Keratinocyte (primary cell): ENCODE measurements around the gene HS3ST3B1. TPM values are rescaled to one million over a fixed set of nuclear protein-coding genes. Genes with fewer than 3 reads are reported as not detected.

ENCODE experiments used
- DNase-seq: peaks from one replicate; pipeline ENCODE4 v3.0.0-alpha.2; 2011; ENCODE audit warnings: low read depth, missing footprints, low spot score
- FAIRE-seq: peaks from 2 replicates; lab custom pipeline; 2011; peaks lifted over from hg19 to GRCh38; lab: Jason Lieb, UNC
- H2AFZ ChIP-seq: 2 replicates; pipeline ENCODE4 v1.6.0; 2012; ENCODE audit warnings: low read length, control low read depth, inconsistent platforms; ENCODE audit not compliant: control insufficient read depth
- H3K27ac ChIP-seq: 2 replicates; pipeline ENCODE4 v1.5.1; 2011; ENCODE audit warnings: low read length; ENCODE audit not compliant: control insufficient read depth, insufficient read depth
- H3K27me3 ChIP-seq: 3 replicates; pipeline ENCODE4 v1.6.0; 2011; ENCODE audit warnings: low read length; ENCODE audit not compliant: control insufficient read depth, insufficient read depth; ENCODE audit errors: extremely low read depth
- H3K36me3 ChIP-seq, 2 experiments: 2 replicates in 1 of 2; 3 replicates in 1 of 2; pipeline ENCODE4 v1.5.1; 2011; ENCODE audit warnings: low read length in 2 of 2, mild to moderate bottlenecking in 1 of 2; ENCODE audit not compliant: control insufficient read depth in 2 of 2, insufficient read depth in 2 of 2; ENCODE audit errors: extremely low read depth in 1 of 2
- H3K4me1 ChIP-seq: 3 replicates; pipeline ENCODE4 v1.5.1; 2011; ENCODE audit warnings: low read length; ENCODE audit not compliant: control insufficient read depth, insufficient read depth; ENCODE audit errors: extremely low read depth
- H3K4me2 ChIP-seq: 3 replicates; pipeline ENCODE4 v1.6.0; 2011; ENCODE audit warnings: low read depth, low read length; ENCODE audit not compliant: control insufficient read depth, insufficient read depth; ENCODE audit errors: extremely low read depth
- H3K4me3 ChIP-seq, 3 experiments: fragments of 200-600 bp in 1 of 3; sonication (generic) in 1 of 3; 2 replicates in 2 of 3; 3 replicates in 1 of 3; pipeline ENCODE4 v1.5.1; 2011 to 2016; ENCODE audit warnings: low read length in 3 of 3, mild to moderate bottlenecking in 3 of 3, control low read depth in 2 of 3, inconsistent platforms in 1 of 3, low read depth in 1 of 3, mixed read lengths in 1 of 3, mixed run types in 1 of 3, moderate library complexity in 1 of 3; ENCODE audit not compliant: control insufficient read depth in 2 of 3, insufficient read depth in 2 of 3; ENCODE audit errors: extremely low read depth in 1 of 3
- H3K79me2 ChIP-seq: 2 replicates; pipeline ENCODE4 v1.6.0; 2012; ENCODE audit warnings: low read length; ENCODE audit not compliant: control insufficient read depth, insufficient read depth
- H3K9ac ChIP-seq: 3 replicates; pipeline ENCODE4 v1.6.0; 2011; ENCODE audit warnings: low read length; ENCODE audit not compliant: control insufficient read depth, insufficient read depth; ENCODE audit errors: extremely low read depth
- H3K9me1 ChIP-seq: 3 replicates; pipeline ENCODE4 v1.6.0; 2011; ENCODE audit warnings: low read length; ENCODE audit not compliant: control insufficient read depth, insufficient read depth; ENCODE audit errors: extremely low read depth
- H3K9me3 ChIP-seq: 2 replicates; pipeline ENCODE4 v1.5.1; 2012; ENCODE audit warnings: low read depth, low read length; ENCODE audit not compliant: control insufficient read depth
- H4K20me1 ChIP-seq: 3 replicates; pipeline ENCODE4 v1.6.0; 2011; ENCODE audit warnings: low read length; ENCODE audit not compliant: control insufficient read depth, insufficient read depth; ENCODE audit errors: extremely low read depth
- EZH2 ChIP-seq: IDR thresholded peaks from one replicate; pipeline ENCODE4 v1.6.1; 2012; ENCODE audit warnings: inconsistent platforms, mild to moderate bottlenecking, low read length, moderate library complexity
- dilution Hi-C: fragments of 300-500 bp; cut with MboI; formaldehyde crosslinking; loops from one replicate; pipeline ENCODE4 v1.7.0; 2020; ENCODE audit warnings: low sequenced_read_pairs; ENCODE audit not compliant: extremely low pct_ligation_motif_present
- polyA plus RNA-seq, 5 experiments: library from polyadenylated mRNA; depleted of rRNA in 3 of 5; stranded (reverse) in 3 of 5; stranded (forward) in 1 of 5; unstranded in 1 of 5; fragments of >200 nt; gene quantifications; 1 replicate in 1 of 5; 2 replicates in 3 of 5; 3 replicates in 1 of 5; pipeline versions ENCODE4 v1.2.1 to v1.2.3, GENCODE V29; 2011 to 2012; ENCODE audit warnings: missing spikeins in 2 of 5, low read depth in 1 of 5, low replicate concordance in 1 of 5
- TF ChIP-seq, protein P1 (sequence below), 3 experiments: IDR thresholded peaks in 1 of 3; conservative IDR thresholded peaks in 1 of 3; optimal IDR thresholded peaks in 1 of 3; 2 replicates in 2 of 3; 3 replicates in 1 of 3; pipeline versions ENCODE3 to v1.5.1; 2011; ENCODE audit warnings: low read length in 3 of 3, mild to moderate bottlenecking in 3 of 3, moderate library complexity in 2 of 3, control low read depth in 1 of 3, inconsistent platforms in 1 of 3; ENCODE audit not compliant: insufficient read depth in 2 of 3; ENCODE audit errors: extremely low read depth in 1 of 3

Gene HS3ST3B1
- polyA plus RNA-seq, 1 donor (not counting 4 experiments of a cell fraction or from before 2014, with no cell fraction given), result 3.9 TPM

DNA sequence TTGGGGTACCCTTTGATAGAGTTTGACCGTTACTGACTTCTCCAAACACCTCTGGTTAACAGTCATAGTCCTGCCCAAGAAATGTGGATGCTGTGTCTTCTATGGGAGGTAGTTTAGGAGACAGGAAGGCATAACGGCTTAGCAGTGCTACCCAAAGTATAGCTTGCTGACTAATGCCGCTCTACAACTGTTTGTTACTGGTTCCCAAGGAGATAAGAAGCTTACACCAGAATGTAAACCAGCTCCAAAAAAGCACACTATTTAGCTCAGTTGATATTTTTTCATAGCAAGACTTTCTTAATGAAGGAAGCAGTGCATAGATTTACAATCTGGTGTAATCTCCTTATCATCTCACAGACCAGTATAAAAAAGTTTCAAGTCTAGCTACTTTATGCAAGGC, 95.7 kb downstream of the HS3ST3B1 start:
- no peak overlapping the region for H3K9ac ChIP-seq
- H3K9me3 ChIP-seq, result no peaks in the 10 kb centered on the region
- DNase-seq, result no peak
- H4K20me1 ChIP-seq, result no peaks in the 10 kb centered on the region
- no peaks in the 10 kb centered on the region for H3K36me3 ChIP-seq
- no peak overlapping the region for H2AFZ ChIP-seq
- no peaks in the 10 kb centered on the region for H3K4me1 ChIP-seq
- no peak for FAIRE-seq
- no peak overlapping the region for H3K27ac ChIP-seq
- H3K79me2 ChIP-seq, result no peaks in the 10 kb centered on the region
- no peaks in the 10 kb centered on the region for H3K9me1 ChIP-seq
- no peaks in the 10 kb centered on the region for H3K27me3 ChIP-seq
- TF ChIP-seq EZH2, result no peak
- TF ChIP-seq, protein P1, sequence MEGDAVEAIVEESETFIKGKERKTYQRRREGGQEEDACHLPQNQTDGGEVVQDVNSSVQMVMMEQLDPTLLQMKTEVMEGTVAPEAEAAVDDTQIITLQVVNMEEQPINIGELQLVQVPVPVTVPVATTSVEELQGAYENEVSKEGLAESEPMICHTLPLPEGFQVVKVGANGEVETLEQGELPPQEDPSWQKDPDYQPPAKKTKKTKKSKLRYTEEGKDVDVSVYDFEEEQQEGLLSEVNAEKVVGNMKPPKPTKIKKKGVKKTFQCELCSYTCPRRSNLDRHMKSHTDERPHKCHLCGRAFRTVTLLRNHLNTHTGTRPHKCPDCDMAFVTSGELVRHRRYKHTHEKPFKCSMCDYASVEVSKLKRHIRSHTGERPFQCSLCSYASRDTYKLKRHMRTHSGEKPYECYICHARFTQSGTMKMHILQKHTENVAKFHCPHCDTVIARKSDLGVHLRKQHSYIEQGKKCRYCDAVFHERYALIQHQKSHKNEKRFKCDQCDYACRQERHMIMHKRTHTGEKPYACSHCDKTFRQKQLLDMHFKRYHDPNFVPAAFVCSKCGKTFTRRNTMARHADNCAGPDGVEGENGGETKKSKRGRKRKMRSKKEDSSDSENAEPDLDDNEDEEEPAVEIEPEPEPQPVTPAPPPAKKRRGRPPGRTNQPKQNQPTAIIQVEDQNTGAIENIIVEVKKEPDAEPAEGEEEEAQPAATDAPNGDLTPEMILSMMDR (optimal IDR thresholded peaks at IDR 0.05 in 1 of 3, IDR thresholded peaks at IDR 0.05 in 1 of 3, conservative IDR thresholded peaks at IDR 0.05 in 1 of 3; ENCODE audit: extremely low read depth in 1 of 3, insufficient read depth in 2 of 3, low read length in 3 of 3), result no peak
- no peak overlapping the region for H3K4me2 ChIP-seq
- dilution Hi-C loops, result no loop called here
- H3K4me3 ChIP-seq, result no peak overlapping the region

DNA sequence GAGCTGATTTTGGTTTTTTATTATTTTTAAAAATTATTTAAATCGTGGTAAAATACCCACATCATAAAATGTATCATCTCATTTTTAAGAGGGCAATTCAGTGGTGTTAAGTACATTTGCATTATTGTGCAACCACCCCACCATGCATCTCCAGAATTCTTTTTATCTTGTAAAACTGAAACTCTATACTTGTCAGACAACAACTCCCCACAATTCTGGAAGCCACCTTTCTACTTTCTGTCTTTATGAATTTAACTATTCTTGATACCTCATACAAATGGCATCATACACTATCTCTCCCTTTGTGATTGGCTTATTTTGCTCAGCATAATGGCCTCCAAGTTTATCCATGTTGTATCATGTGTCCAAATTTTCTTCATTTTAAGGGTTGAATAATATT, 97.9 kb downstream of the HS3ST3B1 start:
- DNase-seq (no peak), FAIRE-seq (no peak)
- no peak overlapping the region for H3K4me2 ChIP-seq
- H3K9me3 ChIP-seq, result no peaks in the 10 kb centered on the region
- no peaks in the 10 kb centered on the region for H3K79me2 ChIP-seq
- dilution Hi-C loops, result no loop called here
- H4K20me1 ChIP-seq, result no peaks in the 10 kb centered on the region
- H3K9ac ChIP-seq, result no peak overlapping the region
- H3K9me1 ChIP-seq, result no peaks in the 10 kb centered on the region
- no peaks in the 10 kb centered on the region for H3K27me3 ChIP-seq
- no peak overlapping the region for H3K4me3 ChIP-seq
- no peaks in the 10 kb centered on the region for H3K36me3 ChIP-seq
- no peak for TF ChIP-seq EZH2
- TF ChIP-seq, protein P1 (optimal IDR thresholded peaks at IDR 0.05 in 1 of 3, IDR thresholded peaks at IDR 0.05 in 1 of 3, conservative IDR thresholded peaks at IDR 0.05 in 1 of 3; ENCODE audit: extremely low read depth in 1 of 3, insufficient read depth in 2 of 3, low read length in 3 of 3), result no peak
- H3K27ac ChIP-seq, result no peak overlapping the region
- H3K4me1 ChIP-seq, result no peaks in the 10 kb centered on the region
- no peak overlapping the region for H2AFZ ChIP-seq

Other genes with a start within 250 kb of the HS3ST3B1 start
- 10.3 to 15.6 TPM (median 14.3 TPM) in 3 replicates for gene COX10, start 231.6 kb upstream of the HS3ST3B1 start, polyA plus RNA-seq
- not detected in 3 replicates for gene CDRT15, start 64.2 kb upstream of the HS3ST3B1 start, polyA plus RNA-seq